ENCODE data around the gene CRKL.

CRKL gene

GRCh38 chr22:20972933-20973577 is 55.8 kb downstream of the CRKL start:
- Mint-ChIP-seq H3K4me1 (ENCODE audit: low read depth) (peaks cover 3% of the 10 kb centered on the region), H3K27me3 (no peaks in the 10 kb centered on the region), H3K27ac (no peak overlapping the region), H3K9me3 (no peaks in the 10 kb centered on the region), H3K4me3 (no peak overlapping the region), H3K36me3 (ENCODE audit: low read depth) (no peaks in the 10 kb centered on the region)

GRCh38 chr22:20973634-20974286 is 56.6 kb downstream of the CRKL start:
- no peak overlapping the region for H3K27ac Mint-ChIP-seq
- no peaks in the 10 kb centered on the region for H3K36me3 Mint-ChIP-seq (ENCODE audit: low read depth)
- peaks cover under 1% of the 10 kb centered on the region for H3K4me1 Mint-ChIP-seq (ENCODE audit: low read depth)
- peaks cover under 1% of the 10 kb centered on the region for H3K9me3 Mint-ChIP-seq
- peaks cover 2% of the 10 kb centered on the region for H3K27me3 Mint-ChIP-seq
- H3K4me3 Mint-ChIP-seq = no peak overlapping the region

- Mint-ChIP-seq H3K4me3 (no peak overlapping the region), H3K27ac (no peak overlapping the region), H3K27me3 (peaks cover 4% of the 10 kb centered on the region), H3K9me3 (peaks cover 4% of the 10 kb centered on the region), H3K36me3 (ENCODE audit: low read depth) (no peaks in the 10 kb centered on the region), H3K4me1 (ENCODE audit: low read depth) (peaks cover 7% of the 10 kb centered on the region)
These were observed 57.2 kb downstream of the CRKL start for GRCh38 chr22:20974336-20974955.

- Mint-ChIP-seq H3K36me3 (ENCODE audit: low read depth) (no peaks in the 10 kb centered on the region), H3K27me3 (peaks cover 4% of the 10 kb centered on the region), H3K9me3 (peaks cover 4% of the 10 kb centered on the region), H3K4me1 (ENCODE audit: low read depth) (peaks cover 20% of the 10 kb centered on the region), H3K4me3 (no peak overlapping the region), H3K27ac (no peak overlapping the region)
These were observed 58.5 kb downstream of the CRKL start for GRCh38 chr22:20975541-20976290.

GRCh38 chr22:20976291-20976877 is 59.2 kb downstream of the CRKL start:
- H3K27me3 Mint-ChIP-seq = peaks cover 4% of the 10 kb centered on the region
- no peak overlapping the region for H3K4me3 Mint-ChIP-seq
- H3K4me1 Mint-ChIP-seq (ENCODE audit: low read depth) = peaks cover 27% of the 10 kb centered on the region
- no peak overlapping the region for H3K27ac Mint-ChIP-seq
- no peaks in the 10 kb centered on the region for H3K36me3 Mint-ChIP-seq (ENCODE audit: low read depth)
- H3K9me3 Mint-ChIP-seq = peaks cover 4% of the 10 kb centered on the region

- peaks cover 29% of the 10 kb centered on the region for H3K4me1 Mint-ChIP-seq (ENCODE audit: low read depth)
- no peak overlapping the region for H3K4me3 Mint-ChIP-seq
- peaks cover 4% of the 10 kb centered on the region for H3K9me3 Mint-ChIP-seq
- H3K27ac Mint-ChIP-seq = no peak overlapping the region
- no peaks in the 10 kb centered on the region for H3K36me3 Mint-ChIP-seq (ENCODE audit: low read depth)
- H3K27me3 Mint-ChIP-seq = peaks cover 4% of the 10 kb centered on the region
These were observed 59.8 kb downstream of the CRKL start for GRCh38 chr22:20977019-20977418.

GRCh38 chr22:20977516-20978170 is 60.4 kb downstream of the CRKL start:
- Mint-ChIP-seq H3K9me3 (peaks cover 4% of the 10 kb centered on the region), H3K27me3 (peaks cover 4% of the 10 kb centered on the region), H3K36me3 (ENCODE audit: low read depth) (no peaks in the 10 kb centered on the region), H3K27ac (no peak overlapping the region), H3K4me1 (ENCODE audit: low read depth) (peaks cover 31% of the 10 kb centered on the region), H3K4me3 (no peak overlapping the region)

- H3K36me3 Mint-ChIP-seq (ENCODE audit: low read depth) = no peaks in the 10 kb centered on the region
- H3K9me3 Mint-ChIP-seq = peaks cover 4% of the 10 kb centered on the region
- H3K4me3 Mint-ChIP-seq = no peak overlapping the region
- H3K4me1 Mint-ChIP-seq (ENCODE audit: low read depth) = peaks cover 39% of the 10 kb centered on the region
- no peak overlapping the region for H3K27ac Mint-ChIP-seq
- H3K27me3 Mint-ChIP-seq = peaks cover 4% of the 10 kb centered on the region
These were observed 61.2 kb downstream of the CRKL start for GRCh38 chr22:20978419-20978818.

GRCh38 chr22:20979243-20979809 is 62.1 kb downstream of the CRKL start:
- Mint-ChIP-seq H3K4me3 (peak overlapping the region; percentile 62), H3K9me3 (peaks cover 4% of the 10 kb centered on the region), H3K36me3 (ENCODE audit: low read depth) (peaks cover 6% of the 10 kb centered on the region), H3K27me3 (peaks cover 4% of the 10 kb centered on the region), H3K4me1 (ENCODE audit: low read depth) (peaks cover 46% of the 10 kb centered on the region), H3K27ac (peak overlapping the region; percentile 70)

GRCh38 chr22:20979940-20980453 is 62.8 kb downstream of the CRKL start:
- Mint-ChIP-seq H3K9me3 (peaks cover 4% of the 10 kb centered on the region), H3K27ac (no peak overlapping the region), H3K4me1 (ENCODE audit: low read depth) (peaks cover 46% of the 10 kb centered on the region), H3K36me3 (ENCODE audit: low read depth) (peaks cover 6% of the 10 kb centered on the region), H3K4me3 (no peak overlapping the region), H3K27me3 (peaks cover 4% of the 10 kb centered on the region)

GRCh38 chr22:20980523-20980922 is 63.3 kb downstream of the CRKL start:
- H3K27ac Mint-ChIP-seq = no peak overlapping the region
- H3K9me3 Mint-ChIP-seq = peaks cover 4% of the 10 kb centered on the region
- peaks cover 4% of the 10 kb centered on the region for H3K27me3 Mint-ChIP-seq
- peaks cover 7% of the 10 kb centered on the region for H3K36me3 Mint-ChIP-seq (ENCODE audit: low read depth)
- peak overlapping the region; percentile 99 for H3K4me3 Mint-ChIP-seq
- peaks cover 46% of the 10 kb centered on the region for H3K4me1 Mint-ChIP-seq (ENCODE audit: low read depth)

GRCh38 chr22:20980938-20981722 is 63.9 kb downstream of the CRKL start:
- Mint-ChIP-seq H3K4me1 (ENCODE audit: low read depth) (peaks cover 46% of the 10 kb centered on the region), H3K27me3 (peaks cover 4% of the 10 kb centered on the region), H3K27ac (peak overlapping the region; percentile 93), H3K9me3 (peaks cover 4% of the 10 kb centered on the region), H3K4me3 (peak overlapping the region; percentile 99), H3K36me3 (ENCODE audit: low read depth) (peaks cover 13% of the 10 kb centered on the region)

GRCh38 chr22:20981787-20982562 is 64.8 kb downstream of the CRKL start, which contains the start of gene LZTR1:
LZTR1 (plus strand) TSS chr22:20982297; CDS start chr22:20982372, 75 bp downstream.
- peaks cover 4% of the 10 kb centered on the region for H3K9me3 Mint-ChIP-seq
- H3K36me3 Mint-ChIP-seq (ENCODE audit: low read depth) = peaks cover 20% of the 10 kb centered on the region
- peaks cover 4% of the 10 kb centered on the region for H3K27me3 Mint-ChIP-seq
- peak within 1 kb of the TSS; percentile 94 for H3K27ac Mint-ChIP-seq
- peak within 1 kb of the TSS; percentile 99 for H3K4me3 Mint-ChIP-seq
- peaks cover 46% of the 10 kb centered on the region for H3K4me1 Mint-ChIP-seq (ENCODE audit: low read depth)

All from stimulated activated naive CD8-positive, alpha-beta T cell treated with anti-CD3 and anti-CD28 coated beads, Interleukin-15, Interleukin-2, amounts not matched to agents 100 ng/mL and 50 ng/mL, for 24 hours (primary cell).